Gastrocnemius medialis (tissue), 4 donors: ENCODE measurements around the gene NCK2. TPM values are rescaled to one million over a fixed set of nuclear protein-coding genes. Genes with fewer than 3 reads are reported as not detected.
"Not testable (repeated sequence)": the region's sequence is repeated elsewhere in the genome, so short reads cannot be mapped to it uniquely, and the experiment has no call there.

ENCODE experiments used
- ATAC-seq, 2 donors: fragments of 150-250 bp; one replicate each; pipeline ENCODE4 v1.9.1; 2016
- DNase-seq, 2 donors: peaks; one replicate each; pipeline ENCODE4 v3.0.0-alpha.2; 2019
- H3K27ac ChIP-seq, 4 donors: fragments of 200-600 bp; sonication (generic); 1 replicate in 1 of 4; 2 replicates in 3 of 4; pipeline ENCODE4 v1.5.1; 2016 to 2018; ENCODE audit warnings: mild to moderate bottlenecking in 2 of 4, moderate library complexity in 1 of 4
- H3K27me3 ChIP-seq, 3 donors: fragments of 200-600 bp; sonication (generic) in 2 of 3; 1 replicate in 1 of 3; 2 replicates in 2 of 3; pipeline versions ENCODE4 v1.5.1 to v1.6.0; 2016 to 2019; ENCODE audit warnings: mild to moderate bottlenecking in 1 of 3, moderate library complexity in 1 of 3
- H3K36me3 ChIP-seq, 2 donors: fragments of 200-600 bp; sonication (generic) in 1 of 2; one replicate each; pipeline ENCODE4 v1.5.1; 2017 to 2018
- H3K4me1 ChIP-seq, 2 donors: fragments of 200-600 bp; sonication (generic) in 1 of 2; one replicate each; pipeline ENCODE4 v1.5.1; 2016 to 2017; ENCODE audit warnings: mild to moderate bottlenecking in 2 of 2
- H3K4me3 ChIP-seq, 4 donors: fragments of 200-600 bp; sonication (generic) in 3 of 4; 1 replicate in 1 of 4; 2 replicates in 3 of 4; pipeline ENCODE4 v1.5.1; 2016 to 2019; ENCODE audit warnings: mild to moderate bottlenecking in 2 of 4
- H3K9me3 ChIP-seq, 3 donors: fragments of 200-600 bp; sonication (generic) in 2 of 3; 1 replicate in 1 of 3; 2 replicates in 2 of 3; pipeline ENCODE4 v1.5.1; 2016 to 2019
- POLR2A ChIP-seq, 2 donors: fragments of 450-650 bp; IDR thresholded peaks; one replicate each; pipeline ENCODE4 v1.6.1; 2017; ENCODE audit warnings: antibody characterized with exemption in 2 of 2, mild to moderate bottlenecking in 2 of 2, moderate library complexity in 2 of 2
- in situ Hi-C, 4 donors: fragments of 200-750 bp; cut with MboI; loops; one replicate each; pipeline versions ENCODE4 v1.15.0 to v1.8.0; 2017; ENCODE audit warnings: low sequenced_read_pairs in 4 of 4
- intact Hi-C: fragments of 100-400 bp; cut with DNase I; formaldehyde crosslinking; loops from one replicate; pipeline ENCODE4 v1.15.1; 2023; ENCODE audit warnings: low total_unique reads
- total RNA-seq, 4 donors: library from RNA; depleted of rRNA; stranded (reverse); fragments of >200 nt; gene quantifications; one replicate each; pipeline versions ENCODE4 v1.1.0 to v1.2.3, GENCODE V29; 2016
- TF ChIP-seq, protein P1 (sequence below), 5 experiments: fragments of 450-650 bp in 3 of 5; fragments of 200-600 bp in 2 of 5; sonication (generic) in 2 of 5; IDR thresholded peaks in 4 of 5; conservative IDR thresholded peaks in 1 of 5; 1 replicate in 4 of 5; 2 replicates in 1 of 5; pipeline ENCODE4 v1.5.1; 2016 to 2019; ENCODE audit warnings: antibody characterized with exemption in 5 of 5, mild to moderate bottlenecking in 3 of 5, moderate library complexity in 3 of 5

The NCK2 gene
- total RNA-seq, 4 donors from 2014 or later, result 46.7 to 86.1 (median 57.9) TPM

DNA sequence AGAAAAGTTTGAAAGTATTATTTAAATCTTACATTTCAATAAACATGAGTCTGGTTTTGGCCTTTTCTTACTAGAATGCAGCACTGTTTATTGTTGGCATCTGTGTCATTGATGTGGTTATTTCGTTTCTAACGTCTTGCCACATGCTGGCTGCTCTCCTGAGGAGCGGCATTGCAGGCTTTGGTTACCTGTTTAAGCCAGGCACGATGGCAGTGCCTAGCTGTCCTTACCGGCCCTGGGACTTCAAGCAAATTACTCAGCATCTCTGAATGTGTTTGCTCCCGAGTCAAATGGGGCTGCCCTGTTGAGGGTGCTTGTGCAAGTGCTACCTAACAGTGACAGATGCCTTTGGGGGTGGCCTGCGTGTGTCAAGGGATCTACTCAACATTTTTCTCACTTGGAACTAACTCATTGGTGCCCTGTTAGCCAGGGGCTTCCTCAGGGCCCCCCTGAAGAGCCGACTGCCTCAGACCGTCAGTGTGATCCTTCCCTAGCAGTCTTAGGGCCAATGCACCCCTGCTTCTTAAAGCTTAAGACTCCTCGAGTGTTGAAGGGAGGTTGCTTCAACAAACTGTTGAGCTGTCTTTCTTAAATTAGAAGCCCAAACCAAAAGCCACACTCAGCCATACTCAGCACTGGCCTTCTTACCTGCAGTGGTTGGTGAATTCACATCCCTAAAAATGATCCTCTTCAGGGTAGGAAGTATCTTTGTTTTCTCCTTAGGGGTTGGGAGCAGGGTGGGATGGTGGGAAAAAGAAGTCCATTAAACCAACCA, 151.5 kb downstream of the NCK2 start:
- Histone ChIP-seq H3K27me3 (no peaks in the 10 kb centered on the region), H3K4me3 (no peak overlapping the region), H3K36me3 (peaks cover 0 to 7% of the 10 kb centered on the region in 2 donors), H3K27ac (peak overlapping the region; percentile 31 to 69 (median 50)), H3K9me3 (no peaks in the 10 kb centered on the region), H3K4me1 (peaks cover 16 to 30% of the 10 kb centered on the region in 2 donors)
- ATAC-seq (peak; percentile 89 to 94), DNase-seq (peak; percentile 51 to 74)
- TF ChIP-seq POLR2A (IDR thresholded peaks at IDR 0.05), result no peak
- TF ChIP-seq, protein P1, sequence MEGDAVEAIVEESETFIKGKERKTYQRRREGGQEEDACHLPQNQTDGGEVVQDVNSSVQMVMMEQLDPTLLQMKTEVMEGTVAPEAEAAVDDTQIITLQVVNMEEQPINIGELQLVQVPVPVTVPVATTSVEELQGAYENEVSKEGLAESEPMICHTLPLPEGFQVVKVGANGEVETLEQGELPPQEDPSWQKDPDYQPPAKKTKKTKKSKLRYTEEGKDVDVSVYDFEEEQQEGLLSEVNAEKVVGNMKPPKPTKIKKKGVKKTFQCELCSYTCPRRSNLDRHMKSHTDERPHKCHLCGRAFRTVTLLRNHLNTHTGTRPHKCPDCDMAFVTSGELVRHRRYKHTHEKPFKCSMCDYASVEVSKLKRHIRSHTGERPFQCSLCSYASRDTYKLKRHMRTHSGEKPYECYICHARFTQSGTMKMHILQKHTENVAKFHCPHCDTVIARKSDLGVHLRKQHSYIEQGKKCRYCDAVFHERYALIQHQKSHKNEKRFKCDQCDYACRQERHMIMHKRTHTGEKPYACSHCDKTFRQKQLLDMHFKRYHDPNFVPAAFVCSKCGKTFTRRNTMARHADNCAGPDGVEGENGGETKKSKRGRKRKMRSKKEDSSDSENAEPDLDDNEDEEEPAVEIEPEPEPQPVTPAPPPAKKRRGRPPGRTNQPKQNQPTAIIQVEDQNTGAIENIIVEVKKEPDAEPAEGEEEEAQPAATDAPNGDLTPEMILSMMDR (IDR thresholded peaks at IDR 0.05 in 4 of 5, conservative IDR thresholded peaks at IDR 0.05 in 1 of 5), result no peak
- intact Hi-C loops, result no loop called here
- in situ Hi-C loops, result no loop called here

DNA sequence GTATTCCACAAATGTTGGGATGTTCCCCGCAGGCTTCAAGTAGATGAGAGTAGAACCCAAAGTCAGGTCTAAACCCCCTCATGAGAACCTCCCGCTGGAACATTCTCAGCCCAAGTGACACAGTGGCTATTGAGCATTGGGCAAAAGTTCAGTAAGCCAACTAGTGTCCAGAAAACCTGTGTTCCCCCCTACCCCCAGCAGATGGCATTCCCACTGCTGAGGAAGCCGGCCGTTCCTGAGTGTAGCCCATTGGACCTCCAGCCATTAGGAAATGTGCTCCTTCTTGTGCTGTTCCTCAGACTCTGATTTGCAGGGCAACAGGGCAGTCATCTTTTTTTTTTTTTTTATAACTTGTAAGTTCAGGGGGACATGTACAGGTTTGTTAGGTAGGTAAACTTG, 152.1 kb downstream of the NCK2 start:
- H3K4me1 ChIP-seq, result peaks cover 18 to 31% of the 10 kb centered on the region in 2 donors
- ATAC-seq (no peak), DNase-seq (no peak)
- H3K4me3 ChIP-seq, result no peak overlapping the region
- intact Hi-C loops, result no loop called here
- TF ChIP-seq, protein P1 (IDR thresholded peaks at IDR 0.05 in 4 of 5, conservative IDR thresholded peaks at IDR 0.05 in 1 of 5), result no peak
- no peak for TF ChIP-seq POLR2A (IDR thresholded peaks at IDR 0.05)
- in situ Hi-C loops, result no loop called here
- peak overlapping the region; percentile 31 to 69 (median 50) for H3K27ac ChIP-seq
- H3K27me3 ChIP-seq, result no peaks in the 10 kb centered on the region
- H3K9me3 ChIP-seq, result no peaks in the 10 kb centered on the region
- H3K36me3 ChIP-seq, result peaks cover 0 to 7% of the 10 kb centered on the region in 2 donors

DNA sequence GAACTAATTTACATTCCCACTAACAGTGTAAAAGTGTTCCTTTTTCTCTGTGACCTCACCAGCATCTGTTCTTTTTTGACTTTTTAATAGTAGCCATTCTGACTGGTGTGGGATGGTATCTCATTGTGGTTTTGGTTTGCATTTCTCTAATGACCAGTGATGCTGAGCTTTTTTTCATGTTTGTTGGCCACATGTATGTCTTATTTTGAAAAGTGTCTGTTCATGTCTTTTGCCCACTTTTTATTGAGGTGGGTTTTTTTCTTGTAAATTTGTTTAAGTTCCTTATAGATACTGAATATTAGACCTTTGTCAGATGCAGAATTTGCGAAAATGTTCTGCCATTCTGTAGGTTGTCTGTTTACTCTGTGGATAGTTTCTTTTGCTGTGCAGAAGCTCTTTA, 153.0 kb downstream of the NCK2 start:
- H3K9me3 ChIP-seq, H3K27ac ChIP-seq, H3K4me3 ChIP-seq, in situ Hi-C loops, H3K36me3 ChIP-seq, DNase-seq, H3K27me3 ChIP-seq, ATAC-seq, intact Hi-C loops: not testable (repeated sequence)
- peaks cover 28 to 30% of the 10 kb centered on the region in 2 donors for H3K4me1 ChIP-seq

DNA sequence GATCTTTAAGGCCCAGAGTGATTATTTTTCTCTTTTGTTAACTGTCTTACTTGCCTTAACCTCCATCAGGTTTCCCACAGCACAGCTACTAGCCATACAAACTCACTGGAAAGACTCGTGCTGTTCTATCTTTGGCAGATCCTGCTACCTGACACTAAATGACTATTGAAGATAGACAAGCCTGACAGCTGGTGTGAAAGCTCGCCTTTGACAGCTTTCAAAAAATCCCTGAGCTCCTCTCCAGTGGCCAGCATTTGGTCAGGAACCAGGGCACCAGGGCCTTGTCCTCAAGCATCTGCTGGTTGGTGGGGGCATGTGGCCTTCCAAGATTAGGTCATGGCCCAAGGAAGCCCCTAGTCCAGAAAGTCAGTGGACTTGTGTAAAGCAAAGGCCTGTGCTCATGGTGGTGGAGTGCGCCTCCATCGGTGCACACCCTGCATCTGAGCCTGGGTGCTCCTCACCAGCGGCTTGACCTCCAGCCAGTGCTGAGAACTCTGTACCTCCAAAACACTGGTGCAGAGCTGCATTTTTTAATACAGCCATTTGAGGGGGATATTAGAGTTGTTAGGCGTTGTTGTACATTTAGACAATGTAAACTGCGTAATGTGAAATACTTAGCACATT, 158.5 kb downstream of the NCK2 start:
- H3K27ac ChIP-seq, result peak overlapping the region; percentile 79 to 91 (median 83)
- no peaks in the 10 kb centered on the region for H3K36me3 ChIP-seq
- TF ChIP-seq POLR2A (IDR thresholded peaks at IDR 0.05), result no peak
- TF ChIP-seq, protein P1 (IDR thresholded peaks at IDR 0.05 in 4 of 5, conservative IDR thresholded peaks at IDR 0.05 in 1 of 5), result no peak
- H3K27me3 ChIP-seq, result no peaks in the 10 kb centered on the region
- intact Hi-C loops (loop anchor here (10.0 kb wide), 1 partner anchor 508 kb away; the partner anchor contains the start of gene FHL2), in situ Hi-C loops (no loop called here)
- H3K4me3 ChIP-seq, result no peak overlapping the region
- peak; percentile 66 to 77 for DNase-seq
- no peaks in the 10 kb centered on the region for H3K9me3 ChIP-seq
- peak; percentile 99 to 100 for ATAC-seq
- peaks cover 34 to 37% of the 10 kb centered on the region in 2 donors for H3K4me1 ChIP-seq

DNA sequence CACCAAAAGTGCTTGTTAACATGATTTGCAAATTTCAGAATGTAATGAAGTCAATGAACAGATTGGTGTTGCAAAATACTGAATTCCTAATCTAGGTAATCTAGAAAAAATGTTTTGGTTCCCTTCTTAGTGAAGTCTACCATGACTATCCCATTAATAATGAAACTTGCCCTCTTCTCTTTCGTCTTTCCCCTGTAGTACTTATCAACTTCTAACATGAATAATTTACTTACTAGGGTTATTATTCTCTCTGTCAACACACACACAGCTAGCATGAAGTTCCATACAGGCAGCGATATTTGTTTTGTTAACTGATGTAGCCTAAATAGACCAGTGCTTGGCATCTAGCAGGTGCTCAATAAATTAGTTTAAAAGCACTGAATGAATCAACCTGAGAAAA, 160.2 kb downstream of the NCK2 start:
- H3K36me3 ChIP-seq, result no peaks in the 10 kb centered on the region
- peak overlapping the region in 2 of 4 donors; percentile 83 to 91 for H3K27ac ChIP-seq
- H3K9me3 ChIP-seq, result no peaks in the 10 kb centered on the region
- no peak for DNase-seq
- TF ChIP-seq, protein P1 (IDR thresholded peaks at IDR 0.05 in 4 of 5, conservative IDR thresholded peaks at IDR 0.05 in 1 of 5), result no peak
- no peak for TF ChIP-seq POLR2A (IDR thresholded peaks at IDR 0.05)
- H3K4me1 ChIP-seq, result peaks cover 46 to 48% of the 10 kb centered on the region in 2 donors
- no peak for ATAC-seq
- H3K27me3 ChIP-seq, result no peaks in the 10 kb centered on the region
- in situ Hi-C loops (no loop called here), intact Hi-C loops (loop anchor here (5.0 to 10.0 kb wide), 3 partner anchors 38 to 510 kb away; partner anchors contain the start of gene FHL2)
- H3K4me3 ChIP-seq, result no peak overlapping the region
